Mesodermal cell (in vitro differentiated cells): ENCODE data around the gene CYRIA.
A peak's percentile ranks its signal among the peaks of the same experiment; 100 is the strongest.

ENCODE experiments used
- H3K27ac ChIP-seq: 2 replicates; pipeline ENCODE4 v1.7.0; 2013; ENCODE audit warnings: mild to moderate bottlenecking, low read depth, low read length, moderate library complexity; ENCODE audit not compliant: severe bottlenecking
- H3K36me3 ChIP-seq: 2 replicates; pipeline ENCODE4 v1.7.1; 2013; ENCODE audit warnings: mild to moderate bottlenecking, low read length, moderate library complexity; ENCODE audit not compliant: control insufficient read depth, insufficient read depth
- H3K4me1 ChIP-seq: one replicate; pipeline ENCODE4 v1.7.1; 2013; ENCODE audit warnings: mild to moderate bottlenecking, low read length; ENCODE audit not compliant: insufficient read depth, control insufficient read depth, poor library complexity, severe bottlenecking
- H3K4me3 ChIP-seq: 2 replicates; pipeline ENCODE4 v1.7.0; 2013; ENCODE audit warnings: low read length, control low read depth, mild to moderate bottlenecking; ENCODE audit not compliant: insufficient read depth, poor library complexity, severe bottlenecking; ENCODE audit errors: extremely low read depth
- H3K9me3 ChIP-seq: 2 replicates; pipeline ENCODE4 v1.7.1; 2013; ENCODE audit warnings: mild to moderate bottlenecking, low read length, moderate library complexity; ENCODE audit not compliant: control insufficient read depth
- WGBS, 2 experiments: methylation state at CpG; one replicate each; pipeline ENCODE4 v1.1.5; 2013; ENCODE audit warnings: missing lambda C conversion rate in 2 of 2; ENCODE audit not compliant: insufficient coverage in 2 of 2; 5-methylcytosine and 5-hydroxymethylcytosine counted together

Gene CYRIA

GRCh38 chr2:16650287-16651249, 15.1 kb downstream of the CYRIA start:
- no peak overlapping the region for H3K4me3 ChIP-seq
- H3K27ac ChIP-seq = peak overlapping the region; percentile 48
- peaks cover 15% of the 10 kb centered on the region for H3K4me1 ChIP-seq
- H3K36me3 ChIP-seq = no peaks in the 10 kb centered on the region
- 88% methylated on average over 8 to 10 of the region's 12 CpGs for WGBS, 2 experiments
- no peaks in the 10 kb centered on the region for H3K9me3 ChIP-seq

GRCh38 chr2:16649353-16650286, 16.0 kb downstream of the CYRIA start:
- Histone ChIP-seq H3K4me3 (no peak overlapping the region), H3K4me1 (peaks cover 15% of the 10 kb centered on the region), H3K27ac (no peak overlapping the region), H3K36me3 (no peaks in the 10 kb centered on the region), H3K9me3 (no peaks in the 10 kb centered on the region)
- 90 to 100% methylated on average over 4 to 5 of the region's 9 CpGs for WGBS, 2 experiments

- 100% methylated on average over 1 of the region's 2 CpGs; no CpG with 5 or more reads in 1 of the 2 experiments for WGBS, 2 experiments
- no peaks in the 10 kb centered on the region for H3K9me3 ChIP-seq
- no peak overlapping the region for H3K27ac ChIP-seq
- peaks cover 15% of the 10 kb centered on the region for H3K4me1 ChIP-seq
- H3K36me3 ChIP-seq = no peaks in the 10 kb centered on the region
- no peak overlapping the region for H3K4me3 ChIP-seq
Observed at GRCh38 chr2:16647992-16648617, 17.5 kb downstream of the CYRIA start.

- 86% methylated on average over 1 of the region's 3 CpGs; no CpG with 5 or more reads in 1 of the 2 experiments for WGBS, 2 experiments
- H3K9me3 ChIP-seq = no peaks in the 10 kb centered on the region
- H3K4me1 ChIP-seq = peaks cover 9% of the 10 kb centered on the region
- H3K27ac ChIP-seq = no peak overlapping the region
- no peaks in the 10 kb centered on the region for H3K36me3 ChIP-seq
- no peak overlapping the region for H3K4me3 ChIP-seq
Observed at GRCh38 chr2:16645775-16646559, 19.7 kb downstream of the CYRIA start.

GRCh38 chr2:16645088-16645487, 20.5 kb downstream of the CYRIA start:
- no peak overlapping the region for H3K4me3 ChIP-seq
- H3K27ac ChIP-seq = no peak overlapping the region
- H3K9me3 ChIP-seq = no peaks in the 10 kb centered on the region
- H3K36me3 ChIP-seq = no peaks in the 10 kb centered on the region
- peaks cover 2% of the 10 kb centered on the region for H3K4me1 ChIP-seq
- 99 to 100% methylated on average over 3 to 7 of the region's 7 CpGs for WGBS, 2 experiments

- H3K9me3 ChIP-seq = no peaks in the 10 kb centered on the region
- H3K4me3 ChIP-seq = no peak overlapping the region
- no peak overlapping the region for H3K27ac ChIP-seq
- H3K4me1 ChIP-seq = no peaks in the 10 kb centered on the region
- no peaks in the 10 kb centered on the region for H3K36me3 ChIP-seq
- 86 to 93% methylated on average over 2 of the region's 6 CpGs for WGBS, 2 experiments
Observed at GRCh38 chr2:16644221-16644925, 21.3 kb downstream of the CYRIA start.

- no peak overlapping the region for H3K27ac ChIP-seq
- WGBS, 2 experiments = 79 to 93% methylated on average over 2 of the region's 2 CpGs
Observed at GRCh38 chr2:16643099-16643498, 22.5 kb downstream of the CYRIA start.

GRCh38 chr2:16642088-16642487, 23.5 kb downstream of the CYRIA start:
- Histone ChIP-seq H3K27ac (no peak overlapping the region), H3K4me3 (no peak overlapping the region), H3K4me1 (peaks cover 5% of the 10 kb centered on the region), H3K9me3 (peaks cover 3% of the 10 kb centered on the region), H3K36me3 (no peaks in the 10 kb centered on the region)
- 90 to 95% methylated on average over 2 to 3 of the region's 3 CpGs for WGBS, 2 experiments

More at GRCh38 chr2:16643099-16643498, 22.5 kb downstream of the CYRIA start:
- H3K4me3 ChIP-seq = no peak overlapping the region
- no peaks in the 10 kb centered on the region for H3K9me3 ChIP-seq
- H3K4me1 ChIP-seq = peaks cover 5% of the 10 kb centered on the region
- H3K36me3 ChIP-seq = no peaks in the 10 kb centered on the region

- Histone ChIP-seq H3K27ac (no peak overlapping the region), H3K36me3 (no peaks in the 10 kb centered on the region), H3K4me3 (no peak overlapping the region), H3K9me3 (peaks cover 4% of the 10 kb centered on the region), H3K4me1 (peaks cover 5% of the 10 kb centered on the region)
- WGBS, 2 experiments = 100% methylated on average over 1 of the region's 2 CpGs
Observed at GRCh38 chr2:16641509-16641908, 24.1 kb downstream of the CYRIA start.
